Fibroblast of lung (primary cell): ENCODE results near the gene DLG2.

Experiments used
- EZH2 ChIP-seq: IDR thresholded peaks from 2 replicates; pipeline ENCODE4 v1.5.1; 2012; ENCODE audit warnings: low read length, control low read depth, mild to moderate bottlenecking; ENCODE audit errors: missing control alignments
- TF ChIP-seq, protein P1 (sequence below), 2 donors: IDR thresholded peaks in 1 of 2; conservative IDR thresholded peaks in 1 of 2; 1 replicate in 1 of 2; 2 replicates in 1 of 2; pipeline ENCODE4 v1.5.1; 2011 to 2012; ENCODE audit warnings: low read length in 2 of 2, control low read depth in 1 of 2, inconsistent platforms in 1 of 2, low read depth in 1 of 2, mild to moderate bottlenecking in 1 of 2

GRCh38 chr11:84914511-84914910, 712.6 kb downstream of the DLG2 start:
- TF ChIP-seq EZH2: no peak
- TF ChIP-seq, protein P1, sequence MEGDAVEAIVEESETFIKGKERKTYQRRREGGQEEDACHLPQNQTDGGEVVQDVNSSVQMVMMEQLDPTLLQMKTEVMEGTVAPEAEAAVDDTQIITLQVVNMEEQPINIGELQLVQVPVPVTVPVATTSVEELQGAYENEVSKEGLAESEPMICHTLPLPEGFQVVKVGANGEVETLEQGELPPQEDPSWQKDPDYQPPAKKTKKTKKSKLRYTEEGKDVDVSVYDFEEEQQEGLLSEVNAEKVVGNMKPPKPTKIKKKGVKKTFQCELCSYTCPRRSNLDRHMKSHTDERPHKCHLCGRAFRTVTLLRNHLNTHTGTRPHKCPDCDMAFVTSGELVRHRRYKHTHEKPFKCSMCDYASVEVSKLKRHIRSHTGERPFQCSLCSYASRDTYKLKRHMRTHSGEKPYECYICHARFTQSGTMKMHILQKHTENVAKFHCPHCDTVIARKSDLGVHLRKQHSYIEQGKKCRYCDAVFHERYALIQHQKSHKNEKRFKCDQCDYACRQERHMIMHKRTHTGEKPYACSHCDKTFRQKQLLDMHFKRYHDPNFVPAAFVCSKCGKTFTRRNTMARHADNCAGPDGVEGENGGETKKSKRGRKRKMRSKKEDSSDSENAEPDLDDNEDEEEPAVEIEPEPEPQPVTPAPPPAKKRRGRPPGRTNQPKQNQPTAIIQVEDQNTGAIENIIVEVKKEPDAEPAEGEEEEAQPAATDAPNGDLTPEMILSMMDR (conservative IDR thresholded peaks at IDR 0.05 in 1 of 2, IDR thresholded peaks at IDR 0.05 in 1 of 2; ENCODE audit: low read depth in 1 of 2, low read length in 2 of 2): no peak
